ENCODE results near the gene SULF2.

The SULF2 gene

GRCh38 chr20:47762699-47763268 lies 22.5 kb downstream of the SULF2 start:
- DNase-seq (ENCODE audit: low read depth in 2 of 2) = no peak

- DNase-seq (ENCODE audit: low read depth in 2 of 2) = no peak
Observed at GRCh38 chr20:47761482-47762047, 23.7 kb downstream of the SULF2 start.

- DNase-seq (ENCODE audit: low read depth in 2 of 2) = no peak
Observed at GRCh38 chr20:47760686-47761481, 24.4 kb downstream of the SULF2 start.

- no peak for DNase-seq (ENCODE audit: low read depth in 2 of 2)
Observed at GRCh38 chr20:47758517-47759450, 26.5 kb downstream of the SULF2 start.

GRCh38 chr20:47757145-47758035 lies 27.9 kb downstream of the SULF2 start:
- no peak for DNase-seq (ENCODE audit: low read depth in 2 of 2)

GRCh38 chr20:47754946-47755652 lies 30.2 kb downstream of the SULF2 start:
- DNase-seq (ENCODE audit: low read depth in 2 of 2) = no peak

- DNase-seq (ENCODE audit: low read depth in 2 of 2) = no peak
Observed at GRCh38 chr20:47754388-47754715, 30.9 kb downstream of the SULF2 start.

GRCh38 chr20:47753576-47754387 lies 31.5 kb downstream of the SULF2 start:
- DNase-seq (ENCODE audit: low read depth in 2 of 2) = no peak

- DNase-seq (ENCODE audit: low read depth in 2 of 2) = no peak
Observed at GRCh38 chr20:47751449-47751848, 33.8 kb downstream of the SULF2 start.

GRCh38 chr20:47749339-47749738 lies 35.9 kb downstream of the SULF2 start:
- DNase-seq (ENCODE audit: low read depth in 2 of 2) = no peak

- no peak for DNase-seq (ENCODE audit: low read depth in 2 of 2)
Observed at GRCh38 chr20:47748823-47749222, 36.5 kb downstream of the SULF2 start.

- no peak for DNase-seq (ENCODE audit: low read depth in 2 of 2)
Observed at GRCh38 chr20:47748069-47748468, 37.2 kb downstream of the SULF2 start.

GRCh38 chr20:47747669-47748031 lies 37.6 kb downstream of the SULF2 start:
- no peak for DNase-seq (ENCODE audit: low read depth in 2 of 2)

GRCh38 chr20:47744803-47745202 lies 40.5 kb downstream of the SULF2 start:
- no peak for DNase-seq (ENCODE audit: low read depth in 2 of 2)

GRCh38 chr20:47743671-47744070 lies 41.6 kb downstream of the SULF2 start:
- no peak for DNase-seq (ENCODE audit: low read depth in 2 of 2)

GRCh38 chr20:47741669-47742608 lies 43.3 kb downstream of the SULF2 start:
- no peak for DNase-seq (ENCODE audit: low read depth in 2 of 2)

- no peak for DNase-seq (ENCODE audit: low read depth in 2 of 2)
Observed at GRCh38 chr20:47740862-47741184, 44.5 kb downstream of the SULF2 start.

GRCh38 chr20:47740121-47740861 lies 45.0 kb downstream of the SULF2 start:
- no peak for DNase-seq (ENCODE audit: low read depth in 2 of 2)
